Left lung (tissue), 10 donors: ENCODE data around the gene CRKL. TPM values are rescaled to one million over a fixed set of nuclear protein-coding genes. Genes with fewer than 3 reads are reported as not detected.
"Not testable (repeated sequence)": the region's sequence is repeated elsewhere in the genome, so short reads cannot be mapped to it uniquely, and the experiment has no call there.

Experiments
- ATAC-seq: fragments of 200-7000 bp; cut with Tn5 transposase; one replicate; pipeline ENCODE4 v1.9.1; 2020; ENCODE audit warnings: moderate library complexity
- DNase-seq, 4 donors: peaks; one replicate each; pipeline ENCODE4 v3.0.0-alpha.2; 2013 to 2020
- H3K27ac ChIP-seq, 2 donors: fragments of 200-600 bp; sonication (generic) in 1 of 2; one replicate each; pipeline versions ENCODE4 v1.5.0 to v1.8.0; 2020 to 2021
- H3K27me3 ChIP-seq, 2 donors: fragments of 200-600 bp; sonication (generic) in 1 of 2; one replicate each; pipeline versions ENCODE4 v1.5.0 to v1.8.0; 2020 to 2021
- H3K36me3 ChIP-seq, 2 donors: fragments of 200-600 bp; sonication (generic) in 1 of 2; one replicate each; pipeline versions ENCODE4 v1.5.0 to v1.8.0; 2020 to 2021
- H3K4me1 ChIP-seq, 2 donors: fragments of 200-600 bp; one replicate each; pipeline ENCODE4 v1.8.0; 2021
- H3K4me3 ChIP-seq, 2 donors: fragments of 200-600 bp; sonication (generic) in 1 of 2; one replicate each; pipeline versions ENCODE4 v1.5.0 to v1.8.0; 2020 to 2021; ENCODE audit warnings: mild to moderate bottlenecking in 1 of 2
- H3K9me3 ChIP-seq, 2 donors: fragments of 200-600 bp; sonication (generic) in 1 of 2; one replicate each; pipeline versions ENCODE4 v1.5.0 to v1.8.0; 2020 to 2021
- CTCF ChIP-seq, 2 donors: fragments of 200-600 bp; sonication (generic) in 1 of 2; IDR thresholded peaks; one replicate each; pipeline versions ENCODE4 v1.5.0 to v1.8.0; 2021; ENCODE audit warnings: antibody characterized with exemption in 2 of 2
- intact Hi-C, 2 donors: fragments of 100-400 bp; cut with DNase I; formaldehyde crosslinking; loops; one replicate each; pipeline versions ENCODE4 v1.11.2 to v1.14.2; 2022
- polyA plus RNA-seq, 6 donors: library from polyadenylated mRNA; unstranded; fragments of 120-200 nt; gene quantifications; one replicate each; pipeline ENCODE4 v1.2.1, GENCODE V29; 2013; ENCODE audit not compliant: insufficient read length in 6 of 6
- total RNA-seq, 2 donors: library from RNA; stranded (reverse); fragmentation: NEBNext Ultra II Directional; extraction: Animal tissue kit (Norgen Biotek cat#: 25700); gene quantifications; one replicate each; pipeline ENCODE4 v1.2.1, GENCODE V29; 2021
- donor health status: DM: no; HTN: yes; CAD: no.
- donor health status: DM: no; HTN: no; CAD: no.

CRKL gene
- total and polyA plus RNA-seq, 8 donors = 56.7 to 67.4 (median 64.8) TPM

- no peak for TF ChIP-seq CTCF (IDR thresholded peaks at IDR 0.05)
- H3K27me3 ChIP-seq = no peaks in the 10 kb centered on the region
- no peak overlapping the region for H3K27ac ChIP-seq
- intact Hi-C loops = no loop called here
- peaks cover 0 to 17% of the 10 kb centered on the region in 2 donors for H3K4me1 ChIP-seq
- ATAC-seq (no peak), DNase-seq (no peak)
- H3K36me3 ChIP-seq = no peaks in the 10 kb centered on the region
- no peaks in the 10 kb centered on the region for H3K9me3 ChIP-seq
- no peak overlapping the region for H3K4me3 ChIP-seq
Measured at GRCh38 chr22:20906387-20906767, 10.8 kb upstream of the CRKL start.

- H3K9me3 ChIP-seq, H3K4me3 ChIP-seq, ATAC-seq, intact Hi-C loops, DNase-seq, H3K27me3 ChIP-seq, H3K36me3 ChIP-seq, H3K27ac ChIP-seq: not testable (repeated sequence)
- peaks cover 0 to 16% of the 10 kb centered on the region in 2 donors for H3K4me1 ChIP-seq
Measured at GRCh38 chr22:20908717-20909116, 8.5 kb upstream of the CRKL start.

GRCh38 chr22:20909543-20910303, 7.5 kb upstream of the CRKL start:
- H3K9me3 ChIP-seq = no peaks in the 10 kb centered on the region
- H3K27me3 ChIP-seq = no peaks in the 10 kb centered on the region
- no peaks in the 10 kb centered on the region for H3K36me3 ChIP-seq
- H3K4me3 ChIP-seq = no peak overlapping the region
- H3K27ac ChIP-seq = no peak overlapping the region
- intact Hi-C loops = no loop called here
- ATAC-seq (no peak), DNase-seq (no peak)
- TF ChIP-seq CTCF (IDR thresholded peaks at IDR 0.05) = no peak
- peaks cover 0 to 6% of the 10 kb centered on the region in 2 donors for H3K4me1 ChIP-seq

GRCh38 chr22:20912494-20912893, 4.7 kb upstream of the CRKL start:
- no peaks in the 10 kb centered on the region for H3K9me3 ChIP-seq
- H3K36me3 ChIP-seq = no peaks in the 10 kb centered on the region
- peaks cover 0 to 10% of the 10 kb centered on the region in 2 donors for H3K4me1 ChIP-seq
- ATAC-seq (no peak), DNase-seq (no peak)
- intact Hi-C loops = no loop called here
- no peak overlapping the region for H3K27ac ChIP-seq
- no peak overlapping the region for H3K4me3 ChIP-seq
- no peak for TF ChIP-seq CTCF (IDR thresholded peaks at IDR 0.05)
- no peaks in the 10 kb centered on the region for H3K27me3 ChIP-seq

- TF ChIP-seq CTCF (IDR thresholded peaks at IDR 0.05) = no peak
- DNase-seq = no peak
- ATAC-seq = no peak
- no peaks in the 10 kb centered on the region for H3K36me3 ChIP-seq
- H3K4me3 ChIP-seq = peak overlapping the region; percentile 99
- no peaks in the 10 kb centered on the region for H3K9me3 ChIP-seq
- no peaks in the 10 kb centered on the region for H3K27me3 ChIP-seq
- peaks cover 8 to 49% of the 10 kb centered on the region in 2 donors for H3K4me1 ChIP-seq
- H3K27ac ChIP-seq = peak overlapping the region; percentile 96 to 97
- intact Hi-C loops = no loop called here
Measured at GRCh38 chr22:20918663-20919218, 1.5 kb downstream of the CRKL start.
